Thyroid gland (tissue), 4 donors: ENCODE measurements around the gene EML6. TPM values are rescaled to one million over a fixed set of nuclear protein-coding genes. Genes with fewer than 3 reads are reported as not detected.

Experiments
- DNase-seq, 2 donors: peaks; one replicate each; pipeline ENCODE4 v3.0.0-alpha.2; 2019
- H3K27ac ChIP-seq, 3 donors: fragments of 200-600 bp; sonication (generic); 1 replicate in 2 of 3; 2 replicates in 1 of 3; pipeline ENCODE4 v1.5.1; 2016 to 2019; ENCODE audit warnings: mild to moderate bottlenecking in 1 of 3, moderate library complexity in 1 of 3
- H3K27me3 ChIP-seq: fragments of 200-600 bp; sonication (generic); one replicate; pipeline ENCODE4 v1.5.1; 2019
- H3K36me3 ChIP-seq, 2 donors: fragments of 200-600 bp; sonication (generic); one replicate each; pipeline ENCODE4 v1.5.1; 2016 to 2019
- H3K4me1 ChIP-seq, 2 donors: fragments of 200-600 bp; sonication (generic); one replicate each; pipeline ENCODE4 v1.5.1; 2017 to 2019
- H3K4me3 ChIP-seq, 3 donors: fragments of 200-600 bp; sonication (generic); replicated peaks in 1 of 3; 1 replicate in 2 of 3; 2 replicates in 1 of 3; pipeline ENCODE4 v1.5.1; 2016; ENCODE audit warnings: mild to moderate bottlenecking in 1 of 3
- H3K9me3 ChIP-seq: fragments of 200-600 bp; sonication (generic); one replicate; pipeline ENCODE4 v1.5.1; 2017
- POLR2A ChIP-seq, 2 donors: fragments of 450-650 bp; IDR thresholded peaks; one replicate each; pipeline ENCODE4 v1.6.1; 2017; ENCODE audit warnings: antibody characterized with exemption in 2 of 2, mild to moderate bottlenecking in 2 of 2, moderate library complexity in 1 of 2
- WGBS, 2 donors: methylation state at CpG; one replicate each; pipeline ENCODE4 v1.1.5; 2017; 5-methylcytosine and 5-hydroxymethylcytosine counted together
- intact Hi-C: fragments of 100-400 bp; cut with DNase I; formaldehyde crosslinking; loops from one replicate; pipeline ENCODE4 v1.15.1; 2023
- total RNA-seq, 4 donors: library from RNA; depleted of rRNA; stranded (reverse); fragments of >200 nt; gene quantifications; one replicate each; pipeline ENCODE4 v1.2.3, GENCODE V29; 2016
- TF ChIP-seq, protein P1 (sequence below), 6 experiments: fragments of 200-600 bp in 3 of 6; fragments of 450-650 bp in 3 of 6; sonication (generic) in 3 of 6; IDR thresholded peaks; one replicate each; pipeline ENCODE4 v1.5.1; 2016 to 2019; ENCODE audit warnings: antibody characterized with exemption in 6 of 6, mild to moderate bottlenecking in 2 of 6, inconsistent platforms in 1 of 6, moderate library complexity in 1 of 6

Gene EML6
- total RNA-seq, 4 donors from 2014 or later: 5.6 to 24.8 (median 20.3) TPM

DNA sequence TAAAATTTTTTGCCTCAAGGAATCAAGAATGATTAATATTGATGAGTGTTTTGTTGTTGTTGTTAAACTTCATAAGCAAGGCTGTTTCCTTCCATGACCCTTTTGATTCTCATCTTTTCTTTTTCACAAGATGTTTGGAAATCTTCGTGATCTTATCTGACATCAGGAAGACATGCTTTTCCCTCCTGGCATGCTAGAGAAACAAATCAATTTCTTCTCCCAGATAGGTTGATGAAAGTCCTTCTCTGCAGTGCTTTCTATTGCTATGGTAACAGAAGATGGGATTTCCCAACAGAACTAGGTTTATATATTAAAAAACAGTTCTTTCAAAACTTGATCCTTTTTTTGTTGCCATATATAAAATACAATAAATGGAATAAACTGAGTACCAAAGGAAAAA is 85.2 kb downstream of the EML6 start:
- intact Hi-C loops: no loop called here
- TF ChIP-seq POLR2A (IDR thresholded peaks at IDR 0.05): no peak
- TF ChIP-seq, protein P1, sequence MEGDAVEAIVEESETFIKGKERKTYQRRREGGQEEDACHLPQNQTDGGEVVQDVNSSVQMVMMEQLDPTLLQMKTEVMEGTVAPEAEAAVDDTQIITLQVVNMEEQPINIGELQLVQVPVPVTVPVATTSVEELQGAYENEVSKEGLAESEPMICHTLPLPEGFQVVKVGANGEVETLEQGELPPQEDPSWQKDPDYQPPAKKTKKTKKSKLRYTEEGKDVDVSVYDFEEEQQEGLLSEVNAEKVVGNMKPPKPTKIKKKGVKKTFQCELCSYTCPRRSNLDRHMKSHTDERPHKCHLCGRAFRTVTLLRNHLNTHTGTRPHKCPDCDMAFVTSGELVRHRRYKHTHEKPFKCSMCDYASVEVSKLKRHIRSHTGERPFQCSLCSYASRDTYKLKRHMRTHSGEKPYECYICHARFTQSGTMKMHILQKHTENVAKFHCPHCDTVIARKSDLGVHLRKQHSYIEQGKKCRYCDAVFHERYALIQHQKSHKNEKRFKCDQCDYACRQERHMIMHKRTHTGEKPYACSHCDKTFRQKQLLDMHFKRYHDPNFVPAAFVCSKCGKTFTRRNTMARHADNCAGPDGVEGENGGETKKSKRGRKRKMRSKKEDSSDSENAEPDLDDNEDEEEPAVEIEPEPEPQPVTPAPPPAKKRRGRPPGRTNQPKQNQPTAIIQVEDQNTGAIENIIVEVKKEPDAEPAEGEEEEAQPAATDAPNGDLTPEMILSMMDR (IDR thresholded peaks at IDR 0.05): no peak
- no peak for DNase-seq
- no peaks in the 10 kb centered on the region for H3K36me3 ChIP-seq
- no peaks in the 10 kb centered on the region for H3K9me3 ChIP-seq
- no peaks in the 10 kb centered on the region for H3K4me1 ChIP-seq
- WGBS, 2 donors: 78 to 82% methylated on average over 1 of the region's 1 CpG
- no peak overlapping the region for H3K27ac ChIP-seq
- H3K4me3 ChIP-seq: no peak overlapping the region
- H3K27me3 ChIP-seq: no peaks in the 10 kb centered on the region

DNA sequence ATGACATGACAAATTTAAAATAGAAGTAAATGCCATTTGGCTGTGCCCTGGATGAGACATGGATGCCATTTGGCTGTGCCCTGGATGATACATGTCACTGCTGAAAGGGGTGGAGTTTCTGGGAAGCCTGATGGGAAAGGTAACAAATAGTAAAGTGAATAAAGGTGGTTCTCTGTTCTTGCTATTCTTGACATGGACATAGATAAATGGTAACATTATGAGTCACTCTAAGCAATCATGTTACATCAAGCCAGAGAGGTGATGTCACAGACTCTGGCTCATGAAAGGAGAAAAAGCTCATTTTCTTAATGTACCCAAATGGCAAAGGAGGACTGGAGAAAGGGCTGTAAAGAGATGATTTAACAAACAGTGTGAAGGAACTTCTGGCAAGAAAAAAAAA is 86.4 kb downstream of the EML6 start:
- no peak for DNase-seq
- intact Hi-C loops: loop anchor here (10.0 kb wide), 1 partner anchor 55 kb away; no protein-coding TSS in a partner anchor
- no peaks in the 10 kb centered on the region for H3K36me3 ChIP-seq
- no peaks in the 10 kb centered on the region for H3K27me3 ChIP-seq
- H3K4me3 ChIP-seq: no peak overlapping the region
- no peak for TF ChIP-seq POLR2A (IDR thresholded peaks at IDR 0.05)
- TF ChIP-seq, protein P1 (IDR thresholded peaks at IDR 0.05): no peak
- H3K4me1 ChIP-seq: no peaks in the 10 kb centered on the region
- no peak overlapping the region for H3K27ac ChIP-seq
- no peaks in the 10 kb centered on the region for H3K9me3 ChIP-seq

DNA sequence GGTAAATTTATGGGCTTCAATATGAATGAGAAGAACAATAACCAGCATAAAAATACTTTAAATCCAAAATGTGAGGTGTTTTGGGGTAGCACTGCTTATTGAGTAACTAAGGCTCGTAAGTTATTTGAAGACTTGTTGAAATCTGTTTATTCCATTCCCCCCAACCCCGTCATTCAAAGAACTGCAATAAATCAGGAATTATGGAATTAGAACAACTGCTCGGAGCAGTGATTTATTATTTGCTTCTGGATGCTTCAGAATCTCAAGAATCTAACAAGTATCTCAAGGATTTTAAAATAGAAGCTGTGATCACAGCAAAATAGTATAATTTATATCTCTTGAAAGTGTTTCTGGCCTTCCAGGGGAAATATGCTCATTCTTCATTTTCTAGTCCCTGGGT is 86.8 kb downstream of the EML6 start:
- H3K4me3 ChIP-seq: no peak overlapping the region
- no peaks in the 10 kb centered on the region for H3K27me3 ChIP-seq
- 88 to 90% methylated on average over 3 of the region's 3 CpGs for WGBS, 2 donors
- no peaks in the 10 kb centered on the region for H3K9me3 ChIP-seq
- intact Hi-C loops: loop anchor here (10.0 kb wide), 1 partner anchor 55 kb away; no protein-coding TSS in a partner anchor
- H3K4me1 ChIP-seq: no peaks in the 10 kb centered on the region
- H3K27ac ChIP-seq: no peak overlapping the region
- no peaks in the 10 kb centered on the region for H3K36me3 ChIP-seq
- TF ChIP-seq, protein P1 (IDR thresholded peaks at IDR 0.05): no peak
- TF ChIP-seq POLR2A (IDR thresholded peaks at IDR 0.05): no peak
- no peak for DNase-seq

DNA sequence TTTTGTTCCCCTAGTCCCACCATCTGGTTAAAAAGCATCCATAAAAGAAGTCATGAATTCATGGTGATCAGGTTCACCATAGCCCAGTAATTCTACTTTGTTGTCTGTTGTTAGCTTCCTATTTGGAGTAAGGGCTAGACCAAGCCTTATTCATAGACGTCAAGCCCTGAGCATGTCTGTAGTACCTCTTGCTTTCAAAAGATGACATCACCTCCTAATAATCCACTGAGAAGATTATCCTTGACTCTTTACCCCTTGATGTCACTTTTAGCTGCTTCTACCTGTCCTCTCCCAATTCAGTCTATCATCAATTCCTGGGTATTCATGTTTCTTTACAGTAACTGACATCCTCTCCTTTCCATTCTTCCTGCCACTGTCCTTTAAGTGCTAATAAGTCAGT is 90.1 kb downstream of the EML6 start:
- intact Hi-C loops: loop anchor here (10.0 kb wide), 1 partner anchor 51 kb away; no protein-coding TSS in a partner anchor
- Histone ChIP-seq H3K9me3 (no peaks in the 10 kb centered on the region), H3K27me3 (no peaks in the 10 kb centered on the region), H3K4me3 (no peak overlapping the region), H3K36me3 (no peaks in the 10 kb centered on the region), H3K4me1 (no peaks in the 10 kb centered on the region), H3K27ac (no peak overlapping the region)
- no peak for DNase-seq
- 90 to 92% methylated on average over 1 of the region's 1 CpG for WGBS, 2 donors
- no peak for TF ChIP-seq POLR2A (IDR thresholded peaks at IDR 0.05)

DNA sequence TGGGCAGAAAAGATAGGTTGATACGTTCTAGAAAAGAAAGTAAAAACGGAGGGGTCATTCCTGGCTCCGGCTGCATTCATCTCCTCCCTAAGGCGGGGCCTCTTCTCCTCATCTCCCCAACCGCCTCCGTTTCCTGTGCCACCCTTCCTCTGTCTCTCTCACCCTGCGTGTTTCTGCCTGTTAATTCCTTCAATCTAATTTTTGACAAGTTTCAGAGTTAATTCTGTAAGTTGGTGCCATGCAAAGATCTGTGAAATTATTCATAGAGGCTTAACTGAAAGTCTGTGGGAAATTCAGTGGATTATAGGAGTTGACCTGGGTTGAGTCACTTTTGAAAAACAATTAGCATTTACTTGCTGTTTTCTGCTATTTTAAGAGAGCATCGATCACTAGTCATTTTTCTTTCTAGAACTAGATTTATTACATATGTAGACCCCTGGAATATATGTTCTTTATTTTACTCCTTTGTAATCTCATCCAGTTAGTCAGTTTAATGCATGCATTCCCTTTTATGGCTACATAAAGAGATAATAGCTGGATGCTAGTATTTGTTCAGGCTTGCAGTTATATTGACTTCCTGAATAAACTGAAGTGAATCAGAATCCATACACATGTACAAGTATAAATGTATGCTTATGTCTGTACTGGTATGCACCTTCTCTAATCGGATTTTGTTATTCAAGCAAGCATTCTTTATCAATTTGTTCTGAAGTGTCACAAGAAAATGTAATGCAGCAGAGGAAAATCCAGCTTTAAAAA is 91.1 kb downstream of the EML6 start:
- TF ChIP-seq POLR2A (IDR thresholded peaks at IDR 0.05): no peak
- TF ChIP-seq, protein P1 (IDR thresholded peaks at IDR 0.05): no peak
- WGBS, 2 donors: 80 to 81% methylated on average over 9 of the region's 9 CpGs
- intact Hi-C loops: loop anchor here (10.0 kb wide), 1 partner anchor 50 kb away; no protein-coding TSS in a partner anchor

More for the DNA sequence above, 91.1 kb downstream of the EML6 start:
- DNase-seq: no peak
- Histone ChIP-seq H3K4me1 (no peaks in the 10 kb centered on the region), H3K9me3 (no peaks in the 10 kb centered on the region), H3K36me3 (no peaks in the 10 kb centered on the region), H3K27ac (no peak overlapping the region), H3K4me3 (no peak overlapping the region), H3K27me3 (no peaks in the 10 kb centered on the region)
